ENCODE results near the gene EHD4.
A peak's percentile ranks its signal among the peaks of the same experiment; 100 is the strongest.

Gene EHD4

DNA sequence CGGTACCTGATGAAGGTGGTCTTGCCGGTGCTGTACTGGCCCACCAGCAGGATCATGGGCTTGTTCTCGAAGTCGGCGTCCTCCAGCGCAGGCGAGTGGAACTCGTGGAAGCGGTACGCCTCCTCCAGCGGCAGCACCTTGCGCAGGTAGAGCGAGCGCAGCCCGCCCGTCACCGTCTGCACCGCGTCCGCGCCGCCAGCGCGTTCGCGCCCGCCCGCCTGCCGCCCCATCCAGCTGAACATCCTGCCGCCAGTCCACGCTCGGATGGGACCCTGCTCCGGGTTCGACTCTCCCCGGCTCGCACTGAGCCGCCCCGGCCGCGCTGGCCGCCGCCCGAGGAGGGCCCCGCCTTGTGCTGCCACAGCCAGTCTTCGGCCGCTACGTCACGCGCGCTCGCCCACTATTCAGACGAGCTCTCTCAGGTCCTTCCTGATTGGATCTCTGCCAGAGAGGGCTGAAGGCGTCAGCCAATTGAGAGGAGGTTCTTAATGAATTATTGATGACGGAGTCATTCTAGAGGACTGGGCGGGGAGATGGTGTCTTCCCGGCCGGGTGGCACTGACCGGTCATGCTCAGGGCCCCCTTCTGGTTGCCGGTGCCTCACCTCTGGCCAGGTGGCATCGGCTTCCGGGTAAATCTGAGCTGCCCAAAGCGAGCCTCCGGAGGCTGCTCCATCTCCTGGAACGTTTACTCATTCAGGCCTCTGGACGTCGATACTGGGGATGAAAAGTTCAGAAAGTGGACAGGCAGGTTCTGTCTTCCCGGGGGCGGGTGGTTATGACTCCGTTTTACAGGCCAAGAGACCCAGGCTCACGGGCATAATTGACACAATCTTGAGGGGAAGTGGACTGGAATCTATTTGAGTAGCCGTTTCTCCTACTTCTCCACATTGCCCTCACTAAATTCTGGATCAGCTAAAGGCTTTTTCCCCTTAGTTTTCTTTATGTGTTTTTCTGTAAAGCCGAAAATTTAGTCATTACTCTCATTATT, at the start of gene EHD4:
TSS of gene EHD4 (minus strand) at position 305 of the 990 bp plus-strand sequence. CDS start at position 242, 63 bp downstream.
- in situ Hi-C loops (cut with HindIII; ENCODE audit: low pct_unique_long_range_greater_than_20kb, low sequenced_read_pairs), result no loop called here
- peak; percentile 97 to 100 for DNase-seq (ENCODE audit: low read depth in 1 of 2, low spot score in 1 of 2)
- TF ChIP-seq JUND (IDR thresholded peaks at IDR 0.05; ENCODE audit: low read depth), result no peak

- DNase-seq (ENCODE audit: low read depth in 1 of 2, low spot score in 1 of 2), result no peak
Observed at GRCh38 chr15:42021593-42021992, 49.2 kb upstream of the EHD4 start.

DNA sequence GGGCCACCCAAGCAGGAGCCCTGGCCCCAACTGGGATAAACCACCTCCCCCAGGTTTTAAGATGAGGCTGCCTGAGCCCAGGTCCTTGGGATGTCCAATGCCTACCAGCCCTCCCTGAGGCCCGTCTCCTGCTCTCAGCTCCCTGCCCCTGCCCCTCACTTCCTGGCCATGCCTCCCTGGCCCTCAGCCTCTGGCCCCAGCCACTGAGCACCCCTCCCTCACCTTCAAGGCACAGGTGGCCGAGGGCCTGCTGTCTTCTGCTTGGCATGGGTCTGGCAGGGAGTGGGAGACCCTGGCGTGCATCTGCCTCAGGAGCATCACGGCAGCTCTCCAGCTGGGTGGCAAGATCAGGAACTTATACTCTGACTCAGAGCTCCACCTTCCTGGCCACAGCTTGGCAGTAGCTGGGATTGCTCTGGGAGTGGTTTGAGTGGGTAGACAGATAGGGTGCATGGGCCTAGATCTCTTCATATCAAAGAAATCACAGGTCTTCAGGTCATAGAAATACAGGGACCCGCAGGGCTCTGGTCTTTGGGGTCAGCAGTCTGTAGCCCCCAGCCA, 48.4 kb upstream of the EHD4 start, which contains the start of gene PLA2G4E:
TSS of gene PLA2G4E (minus strand) at position 330 of the 561 bp plus-strand sequence. CDS start at position 318, 12 bp downstream.
- in situ Hi-C loops (cut with HindIII; ENCODE audit: low pct_unique_long_range_greater_than_20kb, low sequenced_read_pairs), result no loop called here
- DNase-seq (ENCODE audit: low read depth in 1 of 2, low spot score in 1 of 2), result no peak

More at GRCh38 chr15:42021593-42021992, 49.2 kb upstream of the EHD4 start:
- no peak for TF ChIP-seq JUND (IDR thresholded peaks at IDR 0.05; ENCODE audit: low read depth)
- in situ Hi-C loops (cut with HindIII; ENCODE audit: low pct_unique_long_range_greater_than_20kb, low sequenced_read_pairs), result no loop called here

DNA sequence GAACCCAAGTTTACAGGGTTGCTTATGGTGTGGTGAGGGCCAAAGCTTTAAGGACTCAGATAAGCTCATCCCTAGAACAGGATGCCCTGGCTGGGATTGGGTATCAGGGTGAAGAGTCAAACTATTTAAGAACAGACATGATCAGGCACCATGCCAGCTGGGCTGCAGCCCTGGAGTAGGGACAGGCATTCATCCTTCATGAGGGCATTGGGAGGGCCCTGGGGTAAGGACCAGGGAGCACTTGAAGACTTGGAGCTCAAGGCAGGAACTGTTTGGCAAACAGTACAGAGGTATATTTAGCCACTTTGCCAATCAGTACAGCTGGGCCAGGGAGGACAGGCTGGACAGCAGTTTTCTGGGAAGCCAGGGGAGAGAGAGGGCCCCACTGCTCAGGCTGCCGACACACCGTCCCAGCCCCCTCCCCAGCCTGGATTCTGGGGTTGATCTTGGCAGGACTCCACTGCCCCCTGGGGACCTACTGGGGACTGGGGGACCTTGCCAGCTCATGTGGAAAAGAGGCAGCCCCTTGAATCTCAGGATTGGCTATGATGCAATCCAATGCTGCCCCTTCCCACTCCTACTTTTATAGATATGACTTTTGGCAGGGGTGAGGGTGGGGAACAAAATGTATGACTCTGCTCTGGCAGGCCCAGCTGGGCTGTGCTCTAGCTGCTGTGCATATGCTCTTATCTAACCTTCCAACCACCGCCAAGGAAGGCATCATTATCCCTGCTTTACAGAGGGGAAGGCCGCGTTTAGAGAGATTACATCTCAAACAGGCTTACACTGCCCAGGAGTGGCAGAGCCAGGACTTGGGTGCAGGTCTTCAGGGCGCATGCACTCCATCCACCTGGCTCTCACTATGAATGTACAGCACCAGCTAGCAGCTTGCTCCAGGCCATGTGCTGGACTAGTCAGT, 46.2 kb upstream of the EHD4 start:
- no peak for DNase-seq (ENCODE audit: low read depth in 1 of 2, low spot score in 1 of 2)
- in situ Hi-C loops (cut with HindIII; ENCODE audit: low pct_unique_long_range_greater_than_20kb, low sequenced_read_pairs), result no loop called here
- TF ChIP-seq JUND (IDR thresholded peaks at IDR 0.05; ENCODE audit: low read depth), result no peak

More for the DNA sequence above, 48.4 kb upstream of the EHD4 start, which contains the start of gene PLA2G4E:
- TF ChIP-seq JUND (IDR thresholded peaks at IDR 0.05; ENCODE audit: low read depth), result no peak

DNA sequence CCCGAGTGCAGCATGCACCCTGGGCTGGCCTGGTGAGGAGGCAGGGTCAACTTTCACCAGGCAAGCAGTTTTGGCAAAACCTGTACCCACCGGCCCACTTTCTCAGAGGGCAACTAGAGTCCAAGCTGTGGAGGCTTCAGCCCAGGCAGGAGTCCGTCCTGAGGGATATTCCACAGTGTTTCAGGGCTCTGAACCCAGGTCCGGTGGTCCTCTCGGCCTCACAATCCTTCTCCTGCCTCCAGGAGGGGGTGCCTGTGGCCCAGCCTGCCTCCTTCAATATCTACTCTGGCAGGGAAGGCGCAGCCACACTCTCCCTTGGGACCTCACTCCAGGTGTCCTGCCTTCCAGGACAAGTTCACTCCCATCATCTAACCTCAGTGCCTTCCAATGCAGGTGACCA, 44.6 kb upstream of the EHD4 start:
- in situ Hi-C loops (cut with HindIII; ENCODE audit: low pct_unique_long_range_greater_than_20kb, low sequenced_read_pairs), result no loop called here

GRCh38 chr15:42014406-42014805, 42.0 kb upstream of the EHD4 start:
- no peak for TF ChIP-seq JUND (IDR thresholded peaks at IDR 0.05; ENCODE audit: low read depth)
- no peak for DNase-seq (ENCODE audit: low read depth in 1 of 2, low spot score in 1 of 2)
- in situ Hi-C loops (cut with HindIII; ENCODE audit: low pct_unique_long_range_greater_than_20kb, low sequenced_read_pairs), result no loop called here

More for the DNA sequence above, 44.6 kb upstream of the EHD4 start:
- DNase-seq (ENCODE audit: low read depth in 1 of 2, low spot score in 1 of 2), result no peak
- no peak for TF ChIP-seq JUND (IDR thresholded peaks at IDR 0.05; ENCODE audit: low read depth)

DNA sequence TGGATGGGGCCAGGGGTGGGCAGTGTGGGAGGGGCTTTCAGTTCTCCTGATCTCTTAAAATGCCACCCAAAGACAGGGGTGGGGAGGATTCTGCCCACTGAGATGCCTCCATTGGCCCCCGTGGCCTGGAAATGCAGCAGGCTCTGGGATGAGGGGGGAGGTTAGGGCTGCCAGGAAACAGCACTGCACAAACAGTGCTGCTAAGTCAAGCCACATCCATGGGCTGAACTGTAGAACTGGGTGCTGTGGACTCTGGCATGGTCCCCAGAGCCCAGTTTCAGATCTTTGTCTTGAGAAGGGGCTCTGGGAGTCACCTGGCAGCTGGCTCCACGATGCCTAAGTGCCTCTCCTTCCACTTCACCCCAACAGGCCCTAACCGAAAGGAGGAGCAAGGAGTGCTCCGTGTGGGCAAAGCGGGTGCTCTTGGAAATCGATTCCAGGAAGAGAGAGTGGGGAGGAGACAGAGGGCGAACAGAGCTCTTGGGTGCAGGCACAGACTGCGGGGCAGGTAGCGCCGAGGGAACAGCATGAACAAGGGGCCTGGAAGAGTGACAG, 40.6 kb upstream of the EHD4 start:
- TF ChIP-seq JUND (IDR thresholded peaks at IDR 0.05; ENCODE audit: low read depth), result no peak
- in situ Hi-C loops (cut with HindIII; ENCODE audit: low pct_unique_long_range_greater_than_20kb, low sequenced_read_pairs), result no loop called here
- no peak for DNase-seq (ENCODE audit: low read depth in 1 of 2, low spot score in 1 of 2)

DNA sequence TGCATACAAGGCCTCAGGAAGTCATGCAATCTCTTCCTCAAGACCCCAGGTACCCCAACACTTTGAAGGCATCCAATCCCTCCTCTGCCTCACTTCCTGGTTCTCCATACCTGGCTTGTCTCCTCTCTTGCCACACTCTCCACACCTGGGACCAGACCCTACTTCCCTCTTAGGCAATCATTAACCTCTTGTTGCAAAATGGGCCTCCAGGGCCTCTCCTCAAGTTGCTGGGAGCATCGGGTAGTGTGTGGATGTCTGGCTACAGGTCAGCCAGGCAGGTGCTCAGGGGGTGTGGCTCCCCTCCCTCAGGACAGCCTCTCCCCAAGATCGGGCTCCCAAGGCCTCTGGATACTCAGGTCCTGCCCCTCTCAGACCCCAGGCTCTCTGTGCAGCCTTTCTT, 39.9 kb upstream of the EHD4 start:
- in situ Hi-C loops (cut with HindIII; ENCODE audit: low pct_unique_long_range_greater_than_20kb, low sequenced_read_pairs), result no loop called here
- DNase-seq (ENCODE audit: low read depth in 1 of 2, low spot score in 1 of 2), result no peak

GRCh38 chr15:42011074-42011473, 38.7 kb upstream of the EHD4 start:
- TF ChIP-seq JUND (IDR thresholded peaks at IDR 0.05; ENCODE audit: low read depth), result no peak
- DNase-seq (ENCODE audit: low read depth in 1 of 2, low spot score in 1 of 2), result no peak
- in situ Hi-C loops (cut with HindIII; ENCODE audit: low pct_unique_long_range_greater_than_20kb, low sequenced_read_pairs), result no loop called here

More for the DNA sequence above, 39.9 kb upstream of the EHD4 start:
- TF ChIP-seq JUND (IDR thresholded peaks at IDR 0.05; ENCODE audit: low read depth), result no peak

DNA sequence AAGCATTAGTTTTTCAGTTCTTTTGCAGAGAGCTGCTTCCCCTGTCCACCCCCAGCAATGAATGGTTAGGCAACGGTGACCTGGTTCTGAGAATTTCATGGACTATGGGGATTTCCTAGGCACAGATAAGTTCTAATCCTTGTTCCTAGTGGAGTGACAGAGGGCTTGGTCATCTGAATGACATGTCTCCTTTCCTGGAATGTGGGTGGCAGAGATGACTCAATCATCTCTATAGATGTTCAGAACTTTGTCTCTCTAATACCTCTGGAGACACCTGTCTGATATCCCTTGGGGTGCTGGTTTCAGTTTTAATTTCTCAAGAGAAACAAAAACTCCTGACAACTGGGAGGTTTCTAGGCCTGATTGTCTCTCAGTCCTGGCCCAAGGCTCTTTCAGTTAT, 38.1 kb upstream of the EHD4 start:
- in situ Hi-C loops (cut with HindIII; ENCODE audit: low pct_unique_long_range_greater_than_20kb, low sequenced_read_pairs), result no loop called here
- TF ChIP-seq JUND (IDR thresholded peaks at IDR 0.05; ENCODE audit: low read depth), result no peak
- DNase-seq (ENCODE audit: low read depth in 1 of 2, low spot score in 1 of 2), result no peak

- no peak for DNase-seq (ENCODE audit: low read depth in 1 of 2, low spot score in 1 of 2)
- no peak for TF ChIP-seq JUND (IDR thresholded peaks at IDR 0.05; ENCODE audit: low read depth)
- in situ Hi-C loops (cut with HindIII; ENCODE audit: low pct_unique_long_range_greater_than_20kb, low sequenced_read_pairs), result no loop called here
Observed at GRCh38 chr15:42009474-42009873, 37.1 kb upstream of the EHD4 start.

DNA sequence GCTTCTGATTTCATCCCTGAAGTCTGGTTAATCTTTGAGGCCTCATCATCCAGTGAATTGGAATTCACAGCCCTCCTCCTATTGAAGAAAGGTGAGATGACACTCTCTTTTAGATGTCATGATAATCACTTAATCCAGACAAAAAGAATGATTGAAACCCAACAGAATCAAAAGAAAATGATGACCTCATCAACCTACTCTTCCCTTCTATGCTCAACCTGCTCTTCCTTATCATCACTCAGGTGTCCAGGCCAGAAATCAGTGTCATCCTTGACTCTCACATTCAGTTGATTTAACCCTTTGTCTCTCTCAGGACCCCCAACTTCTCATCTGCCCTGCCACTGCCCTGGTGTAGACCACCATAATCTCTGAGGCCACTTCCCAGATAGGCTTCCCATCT, 36.7 kb upstream of the EHD4 start:
- TF ChIP-seq JUND (IDR thresholded peaks at IDR 0.05; ENCODE audit: low read depth), result no peak
- in situ Hi-C loops (cut with HindIII; ENCODE audit: low pct_unique_long_range_greater_than_20kb, low sequenced_read_pairs), result no loop called here
- no peak for DNase-seq (ENCODE audit: low read depth in 1 of 2, low spot score in 1 of 2)

Data from T47D (cell line).